T-cell (primary cell): Measurements from ENCODE around the gene GLIS1. TPM values are rescaled to one million over a fixed set of nuclear protein-coding genes. Genes with fewer than 3 reads are reported as not detected.

ENCODE experiments used
- ATAC-seq, 4 experiments: fragments of 200-7000 bp in 3 of 4; fragments of 150-1000 bp in 1 of 4; cut with Tn5 transposase; replicated peaks in 1 of 4; 1 replicate in 3 of 4; 2 replicates in 1 of 4; pipeline ENCODE4 v1.10.0; 2021; ENCODE audit warnings: moderate library complexity in 3 of 4, mild to moderate bottlenecking in 2 of 4, moderate number of reproducible peaks in 1 of 4
- CTCF ChIA-PET, 2 donors: fragments of 300-600 bp; sonication (Branson Sonifier 250); formaldehyde crosslinking; loops; one replicate each; lab custom pipeline; 2022; ENCODE audit warnings: antibody characterized with exemption in 2 of 2; lab: Charles Lee
- POLR2A ChIA-PET, 2 donors: fragments of 300-600 bp; sonication (Branson Sonifier 250); formaldehyde crosslinking; loops; one replicate each; lab custom pipeline; 2022; ENCODE audit warnings: antibody characterized with exemption in 2 of 2; lab: Charles Lee
- DNase-seq, 35 experiments: peaks; one replicate each; pipeline versions ENCODE4 v3.0.0 to v3.0.0-alpha.2; 2013 to 2023
- H3K27ac ChIP-seq: one replicate; pipeline ENCODE4 v1.5.1; 2013; ENCODE audit warnings: low read length
- H3K27me3 ChIP-seq, 2 experiments: replicated peaks in 1 of 2; 1 replicate in 1 of 2; 2 replicates in 1 of 2; pipeline versions ENCODE4 v1.6.1 to v1.7.0; 2013; ENCODE audit warnings: low read length in 1 of 2, mixed read lengths in 1 of 2; ENCODE audit not compliant: control insufficient read depth in 2 of 2, insufficient read depth in 2 of 2; ENCODE audit errors: extremely low read depth in 1 of 2
- H3K36me3 ChIP-seq, 2 donors: 1 replicate in 1 of 2; 2 replicates in 1 of 2; pipeline versions ENCODE4 v1.6.1 to v1.7.0; 2013; ENCODE audit warnings: low read length in 1 of 2; ENCODE audit not compliant: control insufficient read depth in 2 of 2, insufficient read depth in 1 of 2; ENCODE audit errors: extremely low read depth in 1 of 2
- H3K4me1 ChIP-seq, 2 experiments: 1 replicate in 1 of 2; 2 replicates in 1 of 2; pipeline versions ENCODE4 v1.6.1 to v1.7.0; 2013; ENCODE audit warnings: low read length in 2 of 2, mixed read lengths in 1 of 2; ENCODE audit not compliant: insufficient read depth in 2 of 2, control insufficient read depth in 1 of 2; ENCODE audit errors: extremely low read depth in 1 of 2
- H3K4me3 ChIP-seq, 2 donors: 1 replicate in 1 of 2; 2 replicates in 1 of 2; pipeline versions ENCODE4 v1.5.1 to v1.7.0; 2013; ENCODE audit warnings: mild to moderate bottlenecking in 2 of 2, low read length in 1 of 2, moderate library complexity in 1 of 2; ENCODE audit not compliant: control insufficient read depth in 1 of 2; ENCODE audit errors: extremely low read depth in 1 of 2
- H3K9me3 ChIP-seq: 2 replicates; pipeline ENCODE4 v1.7.0; 2013
- H3K27ac Mint-ChIP-seq, 2 donors: one replicate each; pipeline ENCODE4 v1.8.0; 2020 to 2021; ENCODE audit warnings: mild to moderate bottlenecking in 2 of 2, mixed read lengths in 2 of 2
- H3K27me3 Mint-ChIP-seq, 2 donors: one replicate each; pipeline ENCODE4 v1.8.0; 2021 to 2022; ENCODE audit warnings: mixed read lengths in 2 of 2
- H3K36me3 Mint-ChIP-seq: one replicate; pipeline ENCODE4 v1.8.0; 2021; ENCODE audit warnings: mixed read lengths
- H3K4me1 Mint-ChIP-seq, 3 donors: one replicate each; pipeline ENCODE4 v1.8.0; 2020 to 2022; ENCODE audit warnings: mixed read lengths in 3 of 3, mild to moderate bottlenecking in 1 of 3
- H3K4me3 Mint-ChIP-seq, 3 donors: one replicate each; pipeline ENCODE4 v1.8.0; 2020 to 2022; ENCODE audit warnings: mild to moderate bottlenecking in 3 of 3, mixed read lengths in 3 of 3, moderate library complexity in 3 of 3
- H3K9me3 Mint-ChIP-seq, 3 donors: one replicate each; pipeline ENCODE4 v1.8.0; 2020 to 2022; ENCODE audit warnings: mixed read lengths in 3 of 3
- WGBS: methylation state at CpG from one replicate; pipeline ENCODE4 v1.1.5; 2013; ENCODE audit warnings: missing lambda C conversion rate; ENCODE audit not compliant: insufficient coverage; 5-methylcytosine and 5-hydroxymethylcytosine counted together
- total RNA-seq, 35 experiments: library from RNA in 6 of 35; stranded (reverse) in 6 of 35; fragments of 120-200 nt in 1 of 35; gene quantifications; one replicate each; pipeline versions ENCODE4 v1.2.1 to v1.2.4 and lab custom pipeline; 2013 to 2026

Gene GLIS1
- total RNA-seq, 5 donors from 2014 or later (not counting 1 experiment from before 2014, with no cell fraction given) = not detected

GRCh38 chr1:53614231-53615021 is 124.5 kb downstream of the GLIS1 start:
- DNase-seq (no peak), ATAC-seq (no peak)
- ChIA-PET CTCF (no interaction called here), POLR2A (no interaction called here)
- Mint-ChIP-seq H3K4me1 (no peaks in the 10 kb centered on the region), H3K9me3 (peaks cover 7 to 23% (median 12%) of the 10 kb centered on the region in 3 donors), H3K27me3 (peaks cover 6% of the 10 kb centered on the region in 2 donors), H3K36me3 (peaks cover 2% of the 10 kb centered on the region), H3K27ac (no peak overlapping the region), H3K4me3 (no peak overlapping the region)
- no peak overlapping the region for H3K4me3 ChIP-seq
- 67% methylated on average over 10 of the region's 12 CpGs for WGBS
- H3K4me1 ChIP-seq = no peaks in the 10 kb centered on the region
- no peak overlapping the region for H3K27ac ChIP-seq
- no peaks in the 10 kb centered on the region for H3K27me3 ChIP-seq
- H3K36me3 ChIP-seq = no peaks in the 10 kb centered on the region
- peaks cover 2% of the 10 kb centered on the region for H3K9me3 ChIP-seq

- ChIA-PET POLR2A (no interaction called here), CTCF (interaction anchor here in 1 of 2 donors (0.7 kb wide), 1 partner anchor 146 kb away, joined by 6 read pairs; no protein-coding TSS in a partner anchor)
- H3K27me3 Mint-ChIP-seq = peaks cover 3 to 6% of the 10 kb centered on the region in 2 donors
- Histone ChIP-seq H3K27me3 (no peaks in the 10 kb centered on the region), H3K4me3 (no peak overlapping the region), H3K4me1 (peaks cover 0 to 23% of the 10 kb centered on the region in 2 experiments), H3K27ac (no peak overlapping the region), H3K36me3 (no peaks in the 10 kb centered on the region), H3K9me3 (peaks cover 2% of the 10 kb centered on the region)
- DNase-seq (no peak), ATAC-seq (no peak)
- no peak overlapping the region for H3K4me3 Mint-ChIP-seq
- H3K36me3 Mint-ChIP-seq = peaks cover 3% of the 10 kb centered on the region
- H3K9me3 Mint-ChIP-seq = peaks cover 7 to 24% (median 13%) of the 10 kb centered on the region in 3 donors
- H3K4me1 Mint-ChIP-seq = no peaks in the 10 kb centered on the region
- no peak overlapping the region for H3K27ac Mint-ChIP-seq
Measured at GRCh38 chr1:53608676-53609075, 130.3 kb downstream of the GLIS1 start.

GRCh38 chr1:53608071-53608470 is 130.9 kb downstream of the GLIS1 start:
- no peaks in the 10 kb centered on the region for H3K27me3 ChIP-seq
- Mint-ChIP-seq H3K9me3 (peaks cover 7 to 24% (median 13%) of the 10 kb centered on the region in 3 donors), H3K4me1 (no peaks in the 10 kb centered on the region), H3K27me3 (peaks cover 3 to 6% of the 10 kb centered on the region in 2 donors), H3K27ac (no peak overlapping the region), H3K36me3 (peaks cover 3% of the 10 kb centered on the region), H3K4me3 (no peak overlapping the region)
- no peaks in the 10 kb centered on the region for H3K36me3 ChIP-seq
- no peak overlapping the region for H3K27ac ChIP-seq
- ATAC-seq = no peak
- peaks cover 0 to 29% of the 10 kb centered on the region in 2 experiments for H3K4me1 ChIP-seq
- ChIA-PET CTCF (no interaction called here), POLR2A (no interaction called here)
- 100% methylated on average over 1 of the region's 2 CpGs for whole genome bisulfite sequencing
- peaks cover 2% of the 10 kb centered on the region for H3K9me3 ChIP-seq
- no peak for DNase-seq
- no peak overlapping the region for H3K4me3 ChIP-seq

- CTCF ChIA-PET = no interaction called here
- Histone ChIP-seq H3K27ac (no peak overlapping the region), H3K9me3 (peaks cover 2% of the 10 kb centered on the region), H3K27me3 (no peaks in the 10 kb centered on the region), H3K36me3 (no peaks in the 10 kb centered on the region), H3K4me3 (no peak overlapping the region), H3K4me1 (peaks cover 0 to 41% of the 10 kb centered on the region in 2 experiments)
- POLR2A ChIA-PET = no interaction called here
- peaks cover 3% of the 10 kb centered on the region for H3K36me3 Mint-ChIP-seq
- peaks cover 7 to 18% (median 11%) of the 10 kb centered on the region in 3 donors for H3K9me3 Mint-ChIP-seq
- DNase-seq (no peak), ATAC-seq (no peak)
- no peak overlapping the region for H3K4me3 Mint-ChIP-seq
- H3K4me1 Mint-ChIP-seq = no peaks in the 10 kb centered on the region
- peaks cover 3% of the 10 kb centered on the region in 2 donors for H3K27me3 Mint-ChIP-seq
- no peak overlapping the region for H3K27ac Mint-ChIP-seq
- 89% methylated on average over 14 of the region's 19 CpGs for WGBS
Measured at GRCh38 chr1:53606651-53607051, 132.3 kb downstream of the GLIS1 start.

- Mint-ChIP-seq H3K4me3 (no peak overlapping the region), H3K9me3 (peaks cover 7 to 13% (median 8%) of the 10 kb centered on the region in 3 donors), H3K4me1 (peaks cover 0 to under 1% (median 0%) of the 10 kb centered on the region in 3 donors), H3K27me3 (peaks cover 3% of the 10 kb centered on the region in 2 donors), H3K36me3 (peaks cover 3% of the 10 kb centered on the region), H3K27ac (no peak overlapping the region)
- ATAC-seq = no peak
- Histone ChIP-seq H3K27me3 (no peaks in the 10 kb centered on the region), H3K4me1 (peaks cover 0 to 45% of the 10 kb centered on the region in 2 experiments), H3K9me3 (peaks cover 2% of the 10 kb centered on the region), H3K36me3 (no peaks in the 10 kb centered on the region), H3K4me3 (no peak overlapping the region), H3K27ac (no peak overlapping the region)
- DNase-seq = no peak
- 87% methylated on average over 4 of the region's 8 CpGs for WGBS
- CTCF ChIA-PET = no interaction called here
- POLR2A ChIA-PET = no interaction called here
Measured at GRCh38 chr1:53606197-53606596, 132.8 kb downstream of the GLIS1 start.

- ATAC-seq (no peak), DNase-seq (no peak)
- Histone ChIP-seq H3K36me3 (no peaks in the 10 kb centered on the region), H3K27me3 (no peaks in the 10 kb centered on the region), H3K27ac (no peak overlapping the region), H3K4me3 (no peak overlapping the region), H3K4me1 (peaks cover 0 to 55% of the 10 kb centered on the region in 2 experiments), H3K9me3 (no peaks in the 10 kb centered on the region)
- peaks cover 3% of the 10 kb centered on the region for H3K36me3 Mint-ChIP-seq
- peaks cover 3% of the 10 kb centered on the region in 2 donors for H3K27me3 Mint-ChIP-seq
- 92% methylated on average over 6 of the region's 8 CpGs for WGBS
- ChIA-PET CTCF (no interaction called here), POLR2A (no interaction called here)
- peaks cover 0 to 6% (median 3%) of the 10 kb centered on the region in 3 donors for H3K4me1 Mint-ChIP-seq
- H3K4me3 Mint-ChIP-seq = no peak overlapping the region
- H3K9me3 Mint-ChIP-seq = peaks cover 2 to 4% (median 3%) of the 10 kb centered on the region in 3 donors
- H3K27ac Mint-ChIP-seq = no peak overlapping the region
Measured at GRCh38 chr1:53605181-53605580, 133.8 kb downstream of the GLIS1 start.
